Neural cell (in vitro differentiated cells): Measurements from ENCODE around the gene SOX30. TPM values are rescaled to one million over a fixed set of nuclear protein-coding genes. Genes with fewer than 3 reads are reported as not detected.

Source experiments
- H2AFZ ChIP-seq: fragments of 200-600, 300-800 bp; sonication (generic), shearing (Covaris generic); 2 replicates; pipeline ENCODE4 v1.6.0; 2014; ENCODE audit warnings: low read depth, mild to moderate bottlenecking, antibody characterized with exemption, low read length, moderate library complexity
- H3F3A ChIP-seq: fragments of 200-600 bp; shearing (Covaris generic); 2 replicates; pipeline ENCODE4 v1.6.1; 2016; ENCODE audit warnings: mild to moderate bottlenecking, moderate library complexity, mixed read lengths, antibody characterized with exemption, low read length; ENCODE audit not compliant: insufficient read depth, poor library complexity, severe bottlenecking
- H3K27ac ChIP-seq: fragments of 200-600, 300-800 bp; sonication (generic), shearing (Covaris generic); 2 replicates; pipeline ENCODE4 v1.5.1; 2014; ENCODE audit warnings: mild to moderate bottlenecking, low read length, moderate library complexity
- H3K27me3 ChIP-seq: fragments of 300-800, 200-600 bp; sonication (generic), shearing (Covaris generic); 2 replicates; pipeline ENCODE4 v1.6.0; 2014; ENCODE audit warnings: mild to moderate bottlenecking, low read depth, low read length, moderate library complexity; ENCODE audit not compliant: insufficient read depth
- H3K36me3 ChIP-seq: fragments of 300-800, 200-600 bp; sonication (generic), shearing (Covaris generic); 2 replicates; pipeline ENCODE4 v1.5.1; 2014; ENCODE audit warnings: mild to moderate bottlenecking, antibody characterized with exemption, low read length, moderate library complexity; ENCODE audit not compliant: insufficient read depth
- H3K4me2 ChIP-seq: fragments of 300-800, 200-600 bp; sonication (generic), shearing (Covaris generic); 2 replicates; pipeline ENCODE4 v1.6.0; 2014; ENCODE audit warnings: mild to moderate bottlenecking, low read length
- H3K4me3 ChIP-seq: fragments of 300-800, 200-600 bp; sonication (generic), shearing (Covaris generic); 2 replicates; pipeline ENCODE4 v1.5.1; 2014; ENCODE audit warnings: mild to moderate bottlenecking, low read length, moderate library complexity
- H3K79me2 ChIP-seq: fragments of 200-600 bp; shearing (Covaris generic); replicated peaks from 2 replicates; pipeline ENCODE4 v1.6.0; 2014; ENCODE audit warnings: mild to moderate bottlenecking, low read length, moderate library complexity; ENCODE audit not compliant: insufficient read depth
- H3K9ac ChIP-seq: fragments of 300-800, 200-600 bp; sonication (generic), shearing (Covaris generic); 2 replicates; pipeline ENCODE4 v1.6.1; 2016; ENCODE audit warnings: mild to moderate bottlenecking, low read length, mixed read lengths
- H3K9me2 ChIP-seq: fragments of 200-600 bp; shearing (Covaris generic); 2 replicates; pipeline ENCODE4 v1.6.1; 2016; ENCODE audit warnings: mild to moderate bottlenecking, low read length, mixed read lengths; ENCODE audit not compliant: insufficient read depth
- H3K9me3 ChIP-seq: fragments of 200-600, 300-800 bp; sonication (generic), shearing (Covaris generic); 2 replicates; pipeline ENCODE4 v1.6.1; 2016; ENCODE audit warnings: mild to moderate bottlenecking, mixed run types, low read length, moderate library complexity, mixed read lengths
- H4K20me1 ChIP-seq: fragments of 200-600 bp; shearing (Covaris generic); 2 replicates; pipeline ENCODE4 v1.6.1; 2016; ENCODE audit warnings: mild to moderate bottlenecking, mixed run types; ENCODE audit not compliant: insufficient read depth
- EP300 ChIP-seq: fragments of 450-650 bp; conservative IDR thresholded peaks from 2 replicates; pipeline ENCODE4 v1.6.1; 2014; ENCODE audit warnings: antibody characterized with exemption, mild to moderate bottlenecking, moderate library complexity; ENCODE audit not compliant: poor library complexity, severe bottlenecking
- EZH2 ChIP-seq: fragments of 200-600, 300-800 bp; shearing (Covaris generic), sonication (generic); IDR thresholded peaks from 2 replicates; pipeline ENCODE4 v1.6.1; 2014; ENCODE audit warnings: antibody characterized with exemption, low read length, borderline replicate concordance, mild to moderate bottlenecking; ENCODE audit not compliant: insufficient read depth, poor library complexity, severe bottlenecking
- MXI1 ChIP-seq: fragments of 450-650 bp; conservative IDR thresholded peaks from 2 replicates; pipeline ENCODE4 v1.6.1; 2014; ENCODE audit warnings: antibody characterized with exemption, mild to moderate bottlenecking; ENCODE audit not compliant: poor library complexity, severe bottlenecking
- POLR2AphosphoS5 ChIP-seq: IDR thresholded peaks from 2 replicates; pipeline ENCODE4 v1.6.1; 2012
- RAD21 ChIP-seq: fragments of 450-650 bp; conservative IDR thresholded peaks from 2 replicates; pipeline ENCODE4 v1.6.1; 2014; ENCODE audit warnings: antibody characterized with exemption, mild to moderate bottlenecking, moderate library complexity
- SMC3 ChIP-seq: fragments of 450-650 bp; conservative IDR thresholded peaks from 2 replicates; pipeline ENCODE4 v1.6.1; 2014; ENCODE audit warnings: antibody characterized with exemption, mild to moderate bottlenecking, moderate library complexity; ENCODE audit not compliant: poor library complexity
- TAF1 ChIP-seq: IDR thresholded peaks from 2 replicates; pipeline ENCODE4 v1.6.1; 2012; ENCODE audit warnings: low read depth
- polyA plus RNA-seq: library from polyadenylated mRNA; depleted of rRNA; stranded (reverse); fragments of >200 nt; gene quantifications from 2 replicates; pipeline ENCODE4 v1.2.3, GENCODE V29; 2014
- TF ChIP-seq, protein P1 (sequence below): fragments of 450-650 bp; IDR thresholded peaks from 2 replicates; pipeline ENCODE4 v1.5.1; 2014; ENCODE audit warnings: antibody characterized with exemption, mild to moderate bottlenecking, moderate library complexity; ENCODE audit not compliant: poor library complexity, severe bottlenecking
- TF ChIP-seq, protein P2 (sequence below): IDR thresholded peaks from 2 replicates; pipeline ENCODE4 v1.6.1; 2012; ENCODE audit warnings: borderline replicate concordance

Gene SOX30
- polyA plus RNA-seq, 1 donor from 2014 or later: not detected

DNA sequence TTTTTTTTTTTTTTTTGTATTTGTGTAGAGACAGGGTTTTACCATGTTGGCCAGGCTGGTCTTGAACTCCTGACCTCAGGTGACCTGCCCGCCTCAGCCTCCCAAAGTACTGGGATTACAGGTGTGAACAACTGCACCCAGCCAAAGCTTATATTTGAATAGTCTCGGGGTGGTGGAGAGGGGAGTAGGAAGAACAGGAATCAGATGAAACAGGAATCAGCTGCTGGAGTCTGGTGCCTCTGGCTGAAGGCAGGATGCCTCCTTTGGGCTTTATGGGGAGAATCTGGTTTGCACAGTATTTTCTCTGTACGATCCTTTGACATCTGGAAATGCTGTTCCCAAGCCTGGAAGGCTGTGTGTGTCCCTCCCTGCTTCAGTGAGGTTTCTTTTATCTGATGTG is 30.0 kb upstream of the SOX30 start:
- Histone ChIP-seq H3K9me3 (no peaks in the 10 kb centered on the region), H3F3A (no peaks in the 10 kb centered on the region), H3K4me3 (no peak overlapping the region), H3K4me2 (no peak overlapping the region), H3K27ac (no peak overlapping the region), H4K20me1 (no peaks in the 10 kb centered on the region), H3K9ac (no peak overlapping the region), H2AFZ (no peak overlapping the region), H3K36me3 (no peaks in the 10 kb centered on the region), H3K9me2 (no peaks in the 10 kb centered on the region), H3K79me2 (no peaks in the 10 kb centered on the region), H3K27me3 (no peaks in the 10 kb centered on the region)
- TF ChIP-seq POLR2AphosphoS5 (no peak), MXI1 (no peak), SMC3 (no peak), RAD21 (no peak), EZH2 (no peak), TAF1 (no peak), EP300 (no peak)
- TF ChIP-seq, protein P1, sequence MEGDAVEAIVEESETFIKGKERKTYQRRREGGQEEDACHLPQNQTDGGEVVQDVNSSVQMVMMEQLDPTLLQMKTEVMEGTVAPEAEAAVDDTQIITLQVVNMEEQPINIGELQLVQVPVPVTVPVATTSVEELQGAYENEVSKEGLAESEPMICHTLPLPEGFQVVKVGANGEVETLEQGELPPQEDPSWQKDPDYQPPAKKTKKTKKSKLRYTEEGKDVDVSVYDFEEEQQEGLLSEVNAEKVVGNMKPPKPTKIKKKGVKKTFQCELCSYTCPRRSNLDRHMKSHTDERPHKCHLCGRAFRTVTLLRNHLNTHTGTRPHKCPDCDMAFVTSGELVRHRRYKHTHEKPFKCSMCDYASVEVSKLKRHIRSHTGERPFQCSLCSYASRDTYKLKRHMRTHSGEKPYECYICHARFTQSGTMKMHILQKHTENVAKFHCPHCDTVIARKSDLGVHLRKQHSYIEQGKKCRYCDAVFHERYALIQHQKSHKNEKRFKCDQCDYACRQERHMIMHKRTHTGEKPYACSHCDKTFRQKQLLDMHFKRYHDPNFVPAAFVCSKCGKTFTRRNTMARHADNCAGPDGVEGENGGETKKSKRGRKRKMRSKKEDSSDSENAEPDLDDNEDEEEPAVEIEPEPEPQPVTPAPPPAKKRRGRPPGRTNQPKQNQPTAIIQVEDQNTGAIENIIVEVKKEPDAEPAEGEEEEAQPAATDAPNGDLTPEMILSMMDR: no peak
- TF ChIP-seq, protein P2, sequence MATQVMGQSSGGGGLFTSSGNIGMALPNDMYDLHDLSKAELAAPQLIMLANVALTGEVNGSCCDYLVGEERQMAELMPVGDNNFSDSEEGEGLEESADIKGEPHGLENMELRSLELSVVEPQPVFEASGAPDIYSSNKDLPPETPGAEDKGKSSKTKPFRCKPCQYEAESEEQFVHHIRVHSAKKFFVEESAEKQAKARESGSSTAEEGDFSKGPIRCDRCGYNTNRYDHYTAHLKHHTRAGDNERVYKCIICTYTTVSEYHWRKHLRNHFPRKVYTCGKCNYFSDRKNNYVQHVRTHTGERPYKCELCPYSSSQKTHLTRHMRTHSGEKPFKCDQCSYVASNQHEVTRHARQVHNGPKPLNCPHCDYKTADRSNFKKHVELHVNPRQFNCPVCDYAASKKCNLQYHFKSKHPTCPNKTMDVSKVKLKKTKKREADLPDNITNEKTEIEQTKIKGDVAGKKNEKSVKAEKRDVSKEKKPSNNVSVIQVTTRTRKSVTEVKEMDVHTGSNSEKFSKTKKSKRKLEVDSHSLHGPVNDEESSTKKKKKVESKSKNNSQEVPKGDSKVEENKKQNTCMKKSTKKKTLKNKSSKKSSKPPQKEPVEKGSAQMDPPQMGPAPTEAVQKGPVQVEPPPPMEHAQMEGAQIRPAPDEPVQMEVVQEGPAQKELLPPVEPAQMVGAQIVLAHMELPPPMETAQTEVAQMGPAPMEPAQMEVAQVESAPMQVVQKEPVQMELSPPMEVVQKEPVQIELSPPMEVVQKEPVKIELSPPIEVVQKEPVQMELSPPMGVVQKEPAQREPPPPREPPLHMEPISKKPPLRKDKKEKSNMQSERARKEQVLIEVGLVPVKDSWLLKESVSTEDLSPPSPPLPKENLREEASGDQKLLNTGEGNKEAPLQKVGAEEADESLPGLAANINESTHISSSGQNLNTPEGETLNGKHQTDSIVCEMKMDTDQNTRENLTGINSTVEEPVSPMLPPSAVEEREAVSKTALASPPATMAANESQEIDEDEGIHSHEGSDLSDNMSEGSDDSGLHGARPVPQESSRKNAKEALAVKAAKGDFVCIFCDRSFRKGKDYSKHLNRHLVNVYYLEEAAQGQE: no peak

DNA sequence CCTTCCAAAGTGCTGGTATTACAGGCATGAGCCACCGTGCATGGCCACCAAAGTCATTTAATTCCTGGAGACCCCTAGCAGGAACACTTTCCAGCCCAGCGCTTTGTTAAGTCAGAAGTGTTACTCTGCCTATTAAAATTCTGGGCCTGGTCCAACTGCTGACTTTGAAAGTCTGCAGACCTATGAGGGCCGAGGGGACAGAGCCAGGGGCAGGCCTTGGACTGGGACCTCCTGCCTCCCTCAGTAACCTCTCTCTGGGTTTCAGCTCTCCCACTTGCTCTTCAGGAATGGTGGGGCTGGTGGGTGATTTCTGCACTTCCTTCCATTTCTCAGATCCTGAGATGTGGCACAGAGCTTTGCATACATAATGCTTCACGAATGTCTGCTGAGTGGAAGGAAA is 28.8 kb upstream of the SOX30 start:
- no peaks in the 10 kb centered on the region for H3F3A ChIP-seq
- H2AFZ ChIP-seq: no peak overlapping the region
- no peaks in the 10 kb centered on the region for H3K79me2 ChIP-seq
- no peaks in the 10 kb centered on the region for H3K9me2 ChIP-seq
- H3K4me2 ChIP-seq: no peak overlapping the region
- H4K20me1 ChIP-seq: no peaks in the 10 kb centered on the region
- H3K27ac ChIP-seq: no peak overlapping the region
- no peak overlapping the region for H3K4me3 ChIP-seq
- no peaks in the 10 kb centered on the region for H3K27me3 ChIP-seq
- H3K36me3 ChIP-seq: no peaks in the 10 kb centered on the region
- no peaks in the 10 kb centered on the region for H3K9me3 ChIP-seq
- H3K9ac ChIP-seq: no peak overlapping the region
- TF ChIP-seq RAD21 (no peak), MXI1 (no peak), TAF1 (no peak), EZH2 (no peak), SMC3 (no peak), POLR2AphosphoS5 (no peak), EP300 (no peak)
- TF ChIP-seq, protein P2: no peak
- TF ChIP-seq, protein P1: no peak
